Testis (tissue), 3 donors: Measurements from ENCODE around the gene MBNL2. TPM values are rescaled to one million over a fixed set of nuclear protein-coding genes. Genes with fewer than 3 reads are reported as not detected.
A peak's percentile ranks its signal among the peaks of the same experiment; 100 is the strongest.

Experiments used
- DNase-seq: peaks from one replicate; pipeline ENCODE4 v3.0.0-alpha.2; 2019
- H3K27ac ChIP-seq, 2 donors: fragments of 200-600 bp; sonication (generic); one replicate each; pipeline ENCODE4 v1.5.1; 2019
- H3K27me3 ChIP-seq: fragments of 200-600 bp; sonication (generic); one replicate; pipeline ENCODE4 v1.5.1; 2019
- H3K36me3 ChIP-seq: fragments of 200-600 bp; sonication (generic); one replicate; pipeline ENCODE4 v1.5.1; 2017; ENCODE audit warnings: low read depth; ENCODE audit errors: missing control alignments
- H3K4me1 ChIP-seq: fragments of 200-600 bp; sonication (generic); one replicate; pipeline ENCODE4 v1.5.1; 2019
- H3K4me3 ChIP-seq, 2 donors: fragments of 200-600 bp; sonication (generic); one replicate each; pipeline ENCODE4 v1.5.1; 2017 to 2019
- H3K9me3 ChIP-seq: fragments of 200-600 bp; sonication (generic); one replicate; pipeline ENCODE4 v1.5.1; 2017
- POLR2A ChIP-seq: fragments of 450-650 bp; IDR thresholded peaks from one replicate; pipeline ENCODE4 v1.6.1; 2017; ENCODE audit warnings: antibody characterized with exemption, mild to moderate bottlenecking, moderate library complexity
- WGBS, 2 donors: methylation state at CpG; one replicate each; pipeline ENCODE4 v1.1.5; 2018; 5-methylcytosine and 5-hydroxymethylcytosine counted together
- intact Hi-C: fragments of 100-400 bp; cut with DNase I; formaldehyde crosslinking; loops from one replicate; pipeline ENCODE4 v1.15.1; 2023; ENCODE audit warnings: low total_unique reads
- polyA plus RNA-seq: library from polyadenylated mRNA; stranded (reverse); fragments of 350-450 nt; fragmentation: Illumina TruSeq; extraction: RNeasy Lipid Tissue Mini Kit (QIAGEN cat#74804); gene quantifications from one replicate; pipeline ENCODE4 v1.2.3, GENCODE V29; 2014; ENCODE audit warnings: low read depth, low replicate concordance; ENCODE audit not compliant: insufficient read depth
- total RNA-seq, 2 donors: library from RNA; depleted of rRNA; stranded (reverse); fragments of >200 nt; gene quantifications; one replicate each; pipeline ENCODE4 v1.2.3, GENCODE V29; 2016
- TF ChIP-seq, protein P1 (sequence below), 3 experiments: fragments of 450-650 bp in 2 of 3; fragments of 200-600 bp in 1 of 3; sonication (generic) in 1 of 3; IDR thresholded peaks; one replicate each; pipeline ENCODE4 v1.5.1; 2016 to 2019; ENCODE audit warnings: antibody characterized with exemption in 3 of 3, mild to moderate bottlenecking in 2 of 3, moderate library complexity in 1 of 3

Gene MBNL2
- total and polyA plus RNA-seq, 3 donors from 2014 or later, result 21.5 to 83.0 (median 69.4) TPM

DNA sequence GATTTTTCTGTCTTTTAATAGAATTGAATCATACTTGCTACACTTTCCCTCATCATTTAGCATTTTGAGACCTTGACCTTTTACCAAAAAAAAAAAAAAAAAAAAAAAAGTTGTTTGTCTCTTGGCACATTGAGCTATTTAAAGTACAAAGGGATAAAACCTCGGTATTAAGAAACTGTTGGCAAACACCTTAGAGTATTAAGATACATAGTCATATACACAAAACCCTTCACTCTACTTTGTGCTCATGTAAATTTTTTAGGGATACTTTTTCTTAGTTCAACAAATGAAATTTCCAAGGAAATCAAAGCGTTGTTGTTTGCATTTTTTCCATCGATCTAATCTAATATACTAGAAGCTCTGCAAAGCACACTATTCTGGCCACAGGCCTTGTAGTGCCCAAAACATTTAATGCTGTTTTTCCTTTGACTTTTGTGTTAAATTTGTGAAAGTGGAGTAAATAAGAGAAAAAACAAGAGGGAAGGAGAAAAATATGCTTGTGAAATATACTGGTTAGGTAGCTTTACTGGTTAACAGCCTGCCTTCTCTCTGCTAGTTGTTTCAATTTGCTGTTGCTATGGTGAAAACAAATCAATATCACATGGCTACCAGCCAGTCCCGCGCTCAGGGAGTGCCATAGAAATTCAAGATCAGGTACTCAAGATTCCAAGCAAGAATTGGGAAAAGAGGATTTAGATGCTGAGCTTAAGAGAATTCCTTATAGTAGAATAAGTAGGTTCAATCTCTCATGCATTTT lies 2.6 kb downstream of the MBNL2 start:
- H3K36me3 ChIP-seq, result no peaks in the 10 kb centered on the region
- H3K4me3 ChIP-seq, result peak overlapping the region; percentile 65 to 78
- DNase-seq, result no peak
- WGBS, 2 donors, result 21 to 24% methylated on average over 5 of the region's 5 CpGs
- TF ChIP-seq, protein P1, sequence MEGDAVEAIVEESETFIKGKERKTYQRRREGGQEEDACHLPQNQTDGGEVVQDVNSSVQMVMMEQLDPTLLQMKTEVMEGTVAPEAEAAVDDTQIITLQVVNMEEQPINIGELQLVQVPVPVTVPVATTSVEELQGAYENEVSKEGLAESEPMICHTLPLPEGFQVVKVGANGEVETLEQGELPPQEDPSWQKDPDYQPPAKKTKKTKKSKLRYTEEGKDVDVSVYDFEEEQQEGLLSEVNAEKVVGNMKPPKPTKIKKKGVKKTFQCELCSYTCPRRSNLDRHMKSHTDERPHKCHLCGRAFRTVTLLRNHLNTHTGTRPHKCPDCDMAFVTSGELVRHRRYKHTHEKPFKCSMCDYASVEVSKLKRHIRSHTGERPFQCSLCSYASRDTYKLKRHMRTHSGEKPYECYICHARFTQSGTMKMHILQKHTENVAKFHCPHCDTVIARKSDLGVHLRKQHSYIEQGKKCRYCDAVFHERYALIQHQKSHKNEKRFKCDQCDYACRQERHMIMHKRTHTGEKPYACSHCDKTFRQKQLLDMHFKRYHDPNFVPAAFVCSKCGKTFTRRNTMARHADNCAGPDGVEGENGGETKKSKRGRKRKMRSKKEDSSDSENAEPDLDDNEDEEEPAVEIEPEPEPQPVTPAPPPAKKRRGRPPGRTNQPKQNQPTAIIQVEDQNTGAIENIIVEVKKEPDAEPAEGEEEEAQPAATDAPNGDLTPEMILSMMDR (IDR thresholded peaks at IDR 0.05), result no peak
- no peak for TF ChIP-seq POLR2A
- intact Hi-C loops, result no loop called here
- H3K9me3 ChIP-seq, result no peaks in the 10 kb centered on the region
- no peaks in the 10 kb centered on the region for H3K27me3 ChIP-seq
- peaks cover 30% of the 10 kb centered on the region for H3K4me1 ChIP-seq
- H3K27ac ChIP-seq, result peak overlapping the region; percentile 91 to 93

GRCh38 chr13:97225533-97225932 lies 3.4 kb downstream of the MBNL2 start:
- 34 to 50% methylated on average over 4 of the region's 4 CpGs for WGBS, 2 donors
- no peak for DNase-seq
- H3K27me3 ChIP-seq, result no peaks in the 10 kb centered on the region
- TF ChIP-seq, protein P1 (IDR thresholded peaks at IDR 0.05), result no peak
- no peak for TF ChIP-seq POLR2A
- H3K4me3 ChIP-seq, result peak overlapping the region; percentile 65 to 78
- no peaks in the 10 kb centered on the region for H3K9me3 ChIP-seq
- no peaks in the 10 kb centered on the region for H3K36me3 ChIP-seq
- intact Hi-C loops, result no loop called here
- H3K27ac ChIP-seq, result peak overlapping the region; percentile 91 to 93
- peaks cover 30% of the 10 kb centered on the region for H3K4me1 ChIP-seq

GRCh38 chr13:97226013-97226412 lies 3.9 kb downstream of the MBNL2 start:
- Histone ChIP-seq H3K27ac (peak overlapping the region; percentile 91 to 93), H3K4me1 (peaks cover 30% of the 10 kb centered on the region), H3K27me3 (no peaks in the 10 kb centered on the region), H3K4me3 (no peak overlapping the region), H3K9me3 (no peaks in the 10 kb centered on the region), H3K36me3 (no peaks in the 10 kb centered on the region)
- no peak for DNase-seq
- TF ChIP-seq POLR2A, result no peak
- TF ChIP-seq, protein P1 (IDR thresholded peaks at IDR 0.05), result no peak
- intact Hi-C loops, result no loop called here
- 25 to 53% methylated on average over 8 of the region's 8 CpGs for WGBS, 2 donors

- peak overlapping the region in 1 of 2 donors; percentile 91 for H3K27ac ChIP-seq
- peak; percentile 74 for DNase-seq
- WGBS, 2 donors, result 35 to 39% methylated on average over 6 of the region's 6 CpGs
- TF ChIP-seq, protein P1 (IDR thresholded peaks at IDR 0.05), result no peak
- no peak for TF ChIP-seq POLR2A
- intact Hi-C loops, result no loop called here
- H3K4me3 ChIP-seq, result no peak overlapping the region
- H3K27me3 ChIP-seq, result no peaks in the 10 kb centered on the region
- H3K36me3 ChIP-seq, result no peaks in the 10 kb centered on the region
- H3K9me3 ChIP-seq, result no peaks in the 10 kb centered on the region
- H3K4me1 ChIP-seq, result peaks cover 30% of the 10 kb centered on the region
These were observed 4.9 kb downstream of the MBNL2 start for GRCh38 chr13:97226788-97227627.
